Measurements from ENCODE around the gene CUX1. TPM values are rescaled to one million over a fixed set of nuclear protein-coding genes. Genes with fewer than 3 reads are reported as not detected.

The CUX1 gene
- total and polyA plus RNA-seq, 2 donors (not counting 1 experiment from before 2014, with no cell fraction given): 22.7 to 38.1 TPM

GRCh38 chr7:102129636-102130370 is 312.4 kb downstream of the CUX1 start:
- Histone ChIP-seq H4K20me1 (ENCODE audit: control insufficient read depth, extremely low read depth, insufficient read depth, low read length) (no peaks in the 10 kb centered on the region), H3K27ac (ENCODE audit: insufficient read depth, low read length) (no peak overlapping the region), H2AFZ (ENCODE audit: low read length) (no peak overlapping the region), H3K36me3 (ENCODE audit: control insufficient read depth, insufficient read depth, low read length) (no peaks in the 10 kb centered on the region), H3K27me3 (ENCODE audit: control insufficient read depth, insufficient read depth, low read length) (no peaks in the 10 kb centered on the region), H3K4me1 (ENCODE audit: control insufficient read depth, extremely low read depth, insufficient read depth, low read length) (peaks cover 5% of the 10 kb centered on the region), H3K9me3 (ENCODE audit: control insufficient read depth, insufficient read depth, low read depth, low read length) (no peaks in the 10 kb centered on the region), H3K4me2 (ENCODE audit: extremely low read depth, insufficient read depth, low read length) (no peak overlapping the region), H3K79me2 (ENCODE audit: control insufficient read depth, insufficient read depth, low read length) (no peaks in the 10 kb centered on the region), H3K9ac (ENCODE audit: insufficient read depth, low read length) (no peak overlapping the region), H3K4me3 (replicated peaks in 1 of 4; ENCODE audit: control extremely low read depth in 1 of 4, insufficient read depth in 1 of 4, low read depth in 3 of 4, low read length in 4 of 4) (no peak overlapping the region)
- TF ChIP-seq CTCF (conservative IDR thresholded peaks at IDR 0.05 in 1 of 2, IDR thresholded peaks at IDR 0.05 in 1 of 2; ENCODE audit: low read depth in 1 of 2, low read length in 2 of 2): no peak
- TF ChIP-seq EZH2 (IDR thresholded peaks at IDR 0.05; ENCODE audit: low read length, missing control alignments): no peak
- peak in 1 of 2 donors; percentile 50 for DNase-seq (ENCODE audit: low read depth in 2 of 2)

GRCh38 chr7:102132209-102132752 is 314.9 kb downstream of the CUX1 start:
- DNase-seq (ENCODE audit: low read depth in 2 of 2): no peak
- Histone ChIP-seq H3K4me3 (replicated peaks in 1 of 4; ENCODE audit: control extremely low read depth in 1 of 4, insufficient read depth in 1 of 4, low read depth in 3 of 4, low read length in 4 of 4) (no peak overlapping the region), H2AFZ (ENCODE audit: low read length) (no peak overlapping the region), H3K9ac (ENCODE audit: insufficient read depth, low read length) (no peak overlapping the region), H3K27me3 (ENCODE audit: control insufficient read depth, insufficient read depth, low read length) (no peaks in the 10 kb centered on the region), H3K4me2 (ENCODE audit: extremely low read depth, insufficient read depth, low read length) (no peak overlapping the region), H3K79me2 (ENCODE audit: control insufficient read depth, insufficient read depth, low read length) (no peaks in the 10 kb centered on the region), H3K4me1 (ENCODE audit: control insufficient read depth, extremely low read depth, insufficient read depth, low read length) (peaks cover 2% of the 10 kb centered on the region), H3K36me3 (ENCODE audit: control insufficient read depth, insufficient read depth, low read length) (no peaks in the 10 kb centered on the region), H4K20me1 (ENCODE audit: control insufficient read depth, extremely low read depth, insufficient read depth, low read length) (no peaks in the 10 kb centered on the region), H3K9me3 (ENCODE audit: control insufficient read depth, insufficient read depth, low read depth, low read length) (no peaks in the 10 kb centered on the region), H3K27ac (ENCODE audit: insufficient read depth, low read length) (no peak overlapping the region)
- TF ChIP-seq CTCF (conservative IDR thresholded peaks at IDR 0.05 in 1 of 2, IDR thresholded peaks at IDR 0.05 in 1 of 2; ENCODE audit: low read depth in 1 of 2, low read length in 2 of 2): no peak

- H4K20me1 ChIP-seq (ENCODE audit: control insufficient read depth, extremely low read depth, insufficient read depth, low read length): no peaks in the 10 kb centered on the region
- H3K27ac ChIP-seq (ENCODE audit: insufficient read depth, low read length): no peak overlapping the region
- no peak overlapping the region for H3K4me2 ChIP-seq (ENCODE audit: extremely low read depth, insufficient read depth, low read length)
- DNase-seq (ENCODE audit: low read depth in 2 of 2): no peak
- no peak overlapping the region for H2AFZ ChIP-seq (ENCODE audit: low read length)
- H3K79me2 ChIP-seq (ENCODE audit: control insufficient read depth, insufficient read depth, low read length): no peaks in the 10 kb centered on the region
- H3K9me3 ChIP-seq (ENCODE audit: control insufficient read depth, insufficient read depth, low read depth, low read length): no peaks in the 10 kb centered on the region
- H3K9ac ChIP-seq (ENCODE audit: insufficient read depth, low read length): no peak overlapping the region
- peaks cover 2% of the 10 kb centered on the region for H3K4me1 ChIP-seq (ENCODE audit: control insufficient read depth, extremely low read depth, insufficient read depth, low read length)
- no peaks in the 10 kb centered on the region for H3K36me3 ChIP-seq (ENCODE audit: control insufficient read depth, insufficient read depth, low read length)
- H3K4me3 ChIP-seq (replicated peaks in 1 of 4; ENCODE audit: control extremely low read depth in 1 of 4, insufficient read depth in 1 of 4, low read depth in 3 of 4, low read length in 4 of 4): no peak overlapping the region
- H3K27me3 ChIP-seq (ENCODE audit: control insufficient read depth, insufficient read depth, low read length): no peaks in the 10 kb centered on the region
- TF ChIP-seq CTCF (conservative IDR thresholded peaks at IDR 0.05 in 1 of 2, IDR thresholded peaks at IDR 0.05 in 1 of 2; ENCODE audit: low read depth in 1 of 2, low read length in 2 of 2) (no peak), EZH2 (IDR thresholded peaks at IDR 0.05; ENCODE audit: low read length, missing control alignments) (no peak)
Measured at GRCh38 chr7:102138676-102139075, 321.2 kb downstream of the CUX1 start.

Data from fibroblast of lung (primary cell).